GM12892 (cell line): ENCODE results near the gene CDKAL1.

Experiments
- POLR2A ChIP-seq: IDR thresholded peaks from 2 replicates; pipeline ENCODE4 v1.6.1; 2011; ENCODE audit warnings: low read depth, low read length, control low read depth
- POLR2AphosphoS5 ChIP-seq: IDR thresholded peaks from 2 replicates; pipeline ENCODE4 v1.6.1; 2011; ENCODE audit warnings: low read depth, low read length, control low read depth
- TAF1 ChIP-seq: IDR thresholded peaks from 2 replicates; pipeline ENCODE4 v1.6.1; 2011; ENCODE audit warnings: low read depth, mild to moderate bottlenecking, control low read depth, low read length, borderline replicate concordance

GRCh38 chr6:21141616-21142303, 607.5 kb downstream of the CDKAL1 start:
- TF ChIP-seq POLR2AphosphoS5 (no peak), POLR2A (no peak), TAF1 (no peak)
